GM18517 (cell line): ENCODE results near the gene C14orf180.
"Not testable (repeated sequence)": the region's sequence is repeated elsewhere in the genome, so short reads cannot be mapped to it uniquely, and the experiment has no call there.

ENCODE experiments used
- ATAC-seq: cut with Tn5 transposase; IDR thresholded peaks from one replicate; pipeline ENCODE4 v1.9.1; 2021; ENCODE audit warnings: mild to moderate bottlenecking, moderate library complexity; ENCODE audit not compliant: unreplicated experiment

Gene C14orf180

DNA sequence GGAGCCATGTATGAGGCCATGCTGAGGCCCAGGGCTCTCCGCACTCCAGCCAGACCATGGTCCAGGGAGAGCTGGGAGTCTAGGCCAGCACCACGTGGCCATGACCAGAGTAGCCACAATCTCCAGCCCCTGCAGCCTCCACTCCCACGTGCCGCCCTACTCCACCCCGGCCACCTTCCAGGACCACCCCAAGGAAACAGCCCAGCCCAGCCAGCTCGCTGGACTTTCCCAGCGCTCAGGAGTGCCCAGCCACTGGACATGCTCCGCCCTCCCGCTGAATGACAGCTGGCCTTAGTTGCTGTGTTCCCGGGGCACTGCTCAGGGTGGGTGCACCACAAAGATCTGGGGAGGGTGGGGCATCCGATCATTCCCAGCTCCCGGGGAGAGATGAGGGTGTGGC lies 2.1 kb upstream of the C14orf180 start:
- ATAC-seq: no peak

DNA sequence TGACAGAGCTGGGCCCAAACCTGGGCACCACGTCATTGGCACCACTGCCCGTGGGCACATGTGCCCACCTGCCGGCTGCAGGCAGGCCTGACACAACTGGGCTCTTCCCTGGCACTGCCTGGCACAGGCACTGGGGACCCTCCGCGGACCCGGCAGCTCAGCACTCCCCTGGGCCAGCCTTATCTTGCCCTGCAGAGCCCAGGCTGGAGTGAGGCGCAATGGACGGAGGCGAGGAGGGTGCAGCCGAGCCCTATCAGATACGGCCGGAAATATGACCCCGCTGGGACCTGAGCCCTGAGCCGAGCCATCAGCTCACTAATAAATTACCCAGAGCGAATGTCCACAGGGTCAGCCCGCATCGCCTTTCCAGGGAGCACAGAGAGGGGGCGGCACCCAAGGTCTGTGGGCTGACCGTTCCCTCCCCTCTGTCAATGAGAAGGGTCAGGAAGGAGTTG lies 1.7 kb upstream of the C14orf180 start:
- ATAC-seq: no peak

DNA sequence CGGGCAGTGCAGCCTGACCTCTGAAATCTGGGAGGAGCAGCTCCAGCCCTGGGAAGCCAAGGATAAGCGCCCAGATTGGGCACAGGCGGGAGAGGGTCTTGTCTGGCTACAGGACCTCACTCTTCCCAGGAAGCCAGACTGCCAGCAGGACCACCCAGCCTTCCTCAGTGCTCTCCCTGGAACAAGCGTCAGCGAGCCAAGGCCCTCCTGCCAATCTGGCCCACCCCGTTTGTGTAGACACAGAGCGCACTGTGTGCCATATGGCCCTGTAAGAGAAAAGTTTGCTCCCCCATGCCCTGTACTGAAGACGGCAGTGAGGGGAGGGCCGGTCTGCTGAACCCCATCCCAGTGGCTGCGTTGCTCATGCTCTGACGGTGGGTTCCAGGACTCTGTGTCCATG lies 1.2 kb upstream of the C14orf180 start:
- ATAC-seq: no peak

DNA sequence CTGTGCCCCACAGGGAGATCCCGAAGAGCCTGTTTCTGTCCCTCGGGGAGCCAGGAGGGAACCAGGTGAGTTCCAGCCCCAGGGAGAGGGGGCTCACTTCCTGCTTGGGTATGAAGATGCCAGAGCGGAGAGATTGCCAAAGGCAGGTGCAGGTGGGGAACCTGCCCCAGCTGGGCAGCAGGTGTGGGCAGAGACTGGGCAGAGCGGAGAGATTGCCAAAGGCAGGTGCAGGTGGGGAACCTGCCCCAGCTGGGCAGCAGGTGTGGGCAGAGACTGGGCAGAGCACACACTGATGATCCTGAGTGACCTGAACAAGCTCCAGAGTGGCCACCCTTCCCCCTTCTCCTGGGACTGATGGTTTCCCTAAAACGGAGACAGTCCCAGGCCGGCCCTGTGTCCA lies 375 bp downstream of the C14orf180 start:
- not testable (repeated sequence) for ATAC-seq

DNA sequence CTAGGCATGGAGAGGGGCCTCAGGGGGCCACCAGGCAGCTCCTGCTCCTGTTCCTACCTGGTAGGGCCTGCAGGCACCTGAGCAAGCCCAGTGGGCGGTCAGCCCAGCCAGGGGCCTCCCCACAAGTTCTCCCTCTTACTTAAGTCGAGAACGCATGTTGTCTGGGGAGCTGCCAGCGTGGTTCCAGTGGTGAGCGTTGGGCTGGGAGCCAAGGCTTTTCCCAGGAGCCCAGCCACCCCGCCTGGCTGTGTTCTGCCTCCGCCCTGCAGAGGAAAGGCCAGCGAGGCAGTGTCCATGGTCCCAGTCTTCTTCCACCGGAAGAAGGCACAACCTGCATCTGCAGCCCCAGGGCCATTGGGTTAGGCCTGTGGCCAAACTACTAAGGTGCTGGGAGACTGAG lies 1.4 kb downstream of the C14orf180 start:
- ATAC-seq: no peak

DNA sequence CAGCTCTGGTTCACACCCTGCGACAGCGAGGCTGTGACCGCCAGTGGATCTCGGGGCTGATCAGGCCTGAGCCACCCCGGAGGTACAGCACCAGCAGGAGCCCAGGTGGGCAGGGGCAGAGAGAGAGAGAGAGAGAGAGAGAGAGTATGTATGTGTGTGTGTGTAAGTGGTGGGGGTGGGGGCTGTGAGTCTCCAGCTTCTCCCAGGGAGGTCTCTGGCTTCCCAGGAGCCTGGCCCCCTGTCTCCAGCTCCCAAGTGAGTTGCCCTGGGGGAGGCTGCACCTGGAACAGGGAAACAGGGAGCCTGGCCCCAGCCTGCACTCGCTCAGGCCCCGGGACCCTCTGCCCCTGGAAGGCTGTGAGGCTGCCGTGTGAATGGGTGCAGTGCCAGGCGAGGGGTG lies 2.0 kb downstream of the C14orf180 start:
- ATAC-seq: no peak

DNA sequence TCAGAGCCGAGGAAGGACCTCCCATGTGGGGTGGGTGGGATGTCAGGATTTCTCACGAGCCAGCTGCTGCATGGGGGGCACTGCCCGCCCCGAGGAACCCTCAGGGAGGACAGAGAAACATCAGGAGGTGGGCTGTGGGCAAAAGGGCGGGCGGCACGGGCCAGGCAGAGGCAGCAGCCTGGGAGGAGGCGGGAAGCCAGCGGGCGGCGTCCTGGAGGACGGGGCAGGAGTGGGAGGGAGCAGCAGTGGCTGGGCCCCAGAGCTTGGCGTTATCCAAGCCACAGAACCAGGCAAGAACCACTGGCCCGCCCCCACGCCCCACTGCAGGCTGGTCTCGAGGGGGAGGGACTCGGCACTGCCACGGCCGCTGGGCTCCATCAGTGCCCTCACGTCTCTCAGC lies 2.4 kb downstream of the C14orf180 start:
- ATAC-seq: no peak

DNA sequence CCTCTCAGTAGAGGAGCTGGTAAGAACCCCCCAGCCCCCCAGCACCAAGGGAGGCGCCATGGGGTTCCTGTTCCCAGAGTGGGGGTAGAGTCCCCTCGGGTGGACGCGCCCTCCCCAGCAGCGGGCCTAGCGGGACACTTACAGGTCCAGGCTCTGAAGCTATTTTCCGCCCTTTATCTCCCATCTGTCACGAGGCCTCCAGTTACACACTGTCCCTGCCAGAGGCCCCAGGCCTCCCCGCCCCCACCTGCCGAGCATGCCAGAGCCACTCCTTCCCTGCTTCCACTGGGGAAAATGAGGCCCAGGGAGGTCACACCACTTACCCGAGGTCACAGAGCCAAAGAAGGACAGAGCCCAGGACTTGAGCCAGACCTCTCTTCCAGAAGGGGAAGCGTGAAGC lies 3.1 kb downstream of the C14orf180 start:
- no peak for ATAC-seq

DNA sequence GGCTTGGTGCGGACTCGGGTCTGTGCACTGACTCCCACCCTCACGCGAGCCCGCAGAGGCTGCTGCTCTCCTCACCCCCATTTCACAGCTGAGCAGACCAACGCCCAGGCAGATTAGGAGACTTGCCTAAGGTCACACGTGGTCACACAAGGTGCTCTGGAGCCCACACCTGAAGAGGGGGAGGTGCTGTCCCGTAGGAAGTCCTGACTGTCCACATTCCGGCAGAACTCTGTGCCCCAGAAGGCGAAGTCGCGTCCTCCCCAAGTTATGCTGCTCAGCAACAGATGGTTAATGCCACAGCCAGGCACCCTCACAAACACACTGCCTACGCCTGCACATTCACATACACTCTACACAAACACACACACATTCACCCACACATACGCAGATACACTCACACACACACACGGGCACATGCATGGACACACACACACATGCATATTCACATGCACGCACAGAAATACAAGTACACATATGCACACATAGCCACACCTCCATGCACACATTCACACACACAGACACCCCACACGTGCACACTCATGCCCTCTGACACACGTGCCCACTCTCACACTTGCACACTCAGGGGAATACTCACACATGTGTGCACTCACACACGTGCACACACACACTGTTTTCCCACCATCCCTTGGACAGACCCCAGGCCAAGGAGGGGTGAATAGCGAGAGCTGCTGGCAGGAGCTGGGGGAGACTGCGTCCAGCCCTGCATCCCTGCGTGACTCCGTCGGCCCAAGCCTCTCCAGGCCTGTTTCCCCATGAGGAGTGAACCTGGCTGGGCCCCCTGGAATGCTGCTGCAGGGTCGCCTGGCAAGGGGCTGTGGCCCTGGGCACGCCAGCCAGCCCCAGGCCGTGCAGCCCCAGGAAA lies 4.1 kb downstream of the C14orf180 start:
- ATAC-seq: no peak

DNA sequence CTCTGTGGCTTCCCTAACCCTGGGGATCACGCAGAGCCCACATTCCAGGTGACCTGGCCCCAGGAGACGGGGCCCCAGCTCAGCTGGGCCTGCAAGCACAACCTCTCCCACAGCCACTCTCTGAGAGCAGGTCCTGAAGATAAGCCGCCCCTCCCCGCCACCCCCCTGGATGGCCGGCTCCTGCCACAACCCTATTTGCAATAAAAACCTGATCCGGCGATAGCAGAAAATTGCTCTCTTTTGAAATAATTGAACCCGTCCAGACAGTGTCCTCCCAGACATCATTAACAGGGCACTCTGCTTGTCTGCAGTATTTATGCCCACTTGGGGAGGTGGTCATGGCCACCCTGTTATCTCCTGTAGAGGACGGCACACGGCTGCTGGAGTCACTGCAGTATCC lies 5.0 kb downstream of the C14orf180 start:
- ATAC-seq: no peak

DNA sequence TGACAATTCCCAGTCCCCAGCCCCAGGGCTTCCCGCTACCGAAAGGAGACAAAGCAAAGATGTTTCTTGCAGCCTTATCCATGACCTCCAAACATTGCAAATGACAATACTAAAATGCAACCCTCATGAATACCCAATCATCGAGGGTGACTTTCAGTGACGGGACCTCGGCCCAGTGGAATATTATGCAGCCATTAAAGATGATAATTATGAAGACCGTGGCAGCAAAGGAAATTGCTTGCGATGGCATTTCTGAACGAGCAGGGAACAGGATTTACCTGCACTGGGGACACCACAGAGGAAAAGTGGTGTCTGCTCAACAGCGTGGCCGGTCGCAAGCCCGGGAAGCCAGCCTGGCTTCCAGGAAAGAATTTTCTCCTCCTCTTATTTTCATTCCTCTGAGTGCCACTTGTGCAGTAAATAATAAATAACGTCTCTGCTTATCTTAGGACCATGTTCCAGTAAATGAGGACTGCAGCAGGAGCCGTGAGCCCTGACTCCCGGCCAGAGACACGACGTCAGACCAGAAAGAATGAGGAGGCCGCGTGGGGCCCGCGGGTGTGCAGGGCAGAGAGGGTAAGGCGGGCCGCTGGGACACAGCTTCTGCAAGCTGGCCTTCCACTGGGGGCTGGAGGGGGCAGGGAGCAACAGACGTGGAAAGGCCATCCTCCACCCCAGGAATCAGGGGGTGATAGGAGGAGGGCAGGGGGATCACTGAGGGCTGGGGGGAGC lies 6.6 kb downstream of the C14orf180 start:
- ATAC-seq: no peak

DNA sequence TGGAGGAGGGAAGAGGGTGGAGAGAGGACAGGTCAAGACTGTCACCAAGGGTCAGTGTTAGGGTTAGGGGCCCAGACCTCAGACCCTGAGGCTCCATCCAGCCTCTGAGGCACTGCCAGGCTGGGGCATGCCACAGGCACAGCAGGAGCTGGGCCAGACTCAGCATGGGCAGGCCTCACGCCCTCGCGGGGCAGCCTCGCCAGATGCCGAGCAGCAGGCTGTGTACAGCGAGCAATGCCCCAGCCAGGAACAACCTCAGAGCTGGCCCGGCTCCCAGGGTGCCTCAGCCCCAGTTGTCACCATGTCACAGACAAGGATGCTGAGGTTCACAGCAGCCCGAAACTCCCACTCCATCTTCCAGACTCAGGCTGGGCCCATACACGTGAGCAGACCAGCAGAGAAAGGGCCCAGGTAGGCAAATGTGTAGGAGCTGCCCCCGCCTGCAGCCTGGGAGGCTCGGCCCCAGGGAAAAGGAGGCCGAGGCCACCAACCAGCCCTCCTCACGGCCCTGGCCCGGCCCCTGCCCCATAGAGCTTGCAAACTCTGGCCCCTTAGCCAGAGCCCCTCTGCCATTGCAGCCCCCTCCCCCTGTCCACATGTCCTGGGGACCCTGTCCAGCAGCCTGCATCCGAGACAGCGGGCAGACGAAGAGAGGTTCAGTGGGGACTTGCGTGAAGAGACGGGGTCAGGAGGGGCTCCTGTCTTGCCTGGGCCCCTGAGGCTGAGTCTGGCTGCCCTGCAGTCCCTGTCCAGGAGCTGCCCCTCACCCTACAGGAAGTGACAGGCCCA lies 7.5 kb downstream of the C14orf180 start:
- ATAC-seq: no peak

DNA sequence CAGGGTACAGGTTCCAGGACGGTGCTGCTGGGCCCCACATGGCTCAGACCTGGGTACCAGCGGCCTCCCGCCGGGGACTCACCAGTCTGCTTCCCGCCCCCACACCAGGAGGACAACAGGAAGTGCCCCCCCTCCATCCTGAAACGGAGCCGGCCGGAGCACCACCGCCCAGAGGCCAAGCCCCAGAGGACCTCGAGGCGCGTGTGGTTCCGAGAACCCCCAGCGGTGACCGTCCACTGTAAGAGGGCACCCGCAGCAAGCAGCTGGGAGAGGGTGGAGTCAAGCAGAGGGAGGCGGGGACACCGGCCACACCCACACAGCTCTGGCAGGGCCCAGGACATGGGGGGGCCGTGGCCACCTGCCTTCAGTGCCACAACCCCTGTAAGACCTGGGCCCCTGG lies 8.1 kb downstream of the C14orf180 start:
- no peak for ATAC-seq

DNA sequence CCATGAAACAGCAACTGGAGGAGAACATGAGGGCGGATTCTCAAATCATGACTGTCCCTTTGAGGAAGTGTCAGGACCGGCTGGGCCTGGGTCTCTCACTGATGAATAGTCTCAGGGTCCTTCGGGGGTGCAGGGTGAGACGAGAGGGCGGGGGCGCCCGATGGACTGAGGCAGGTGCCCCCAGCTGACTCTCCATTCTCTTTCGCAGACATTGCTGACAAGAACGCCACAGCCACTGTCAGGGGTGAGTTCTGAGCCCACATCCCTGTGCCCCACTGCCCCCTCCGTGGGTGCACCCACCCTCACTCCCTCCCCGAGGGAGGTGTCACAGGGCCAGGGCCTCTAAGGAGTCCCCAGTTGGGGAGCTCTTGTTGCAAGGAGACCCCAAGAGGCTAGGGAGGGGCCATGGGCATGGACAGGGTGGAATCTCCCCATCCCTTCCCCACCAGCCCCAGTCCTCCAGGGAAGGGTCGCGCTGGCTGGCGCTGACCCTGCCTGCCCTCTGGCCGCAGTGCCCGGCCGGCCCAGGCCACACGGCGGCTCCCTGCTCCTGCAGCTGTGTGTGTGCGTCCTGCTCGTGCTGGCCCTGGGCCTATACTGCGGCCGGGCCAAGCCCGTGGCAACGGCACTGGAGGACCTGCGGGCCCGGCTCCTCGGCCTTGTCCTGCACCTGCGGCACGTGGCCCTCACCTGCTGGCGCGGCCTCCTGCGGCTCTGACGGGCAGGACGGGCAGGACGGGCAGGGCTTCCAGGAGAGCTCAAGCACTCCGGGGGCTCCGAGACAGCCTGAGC lies 8.7 kb downstream of the C14orf180 start:
- no peak for ATAC-seq

DNA sequence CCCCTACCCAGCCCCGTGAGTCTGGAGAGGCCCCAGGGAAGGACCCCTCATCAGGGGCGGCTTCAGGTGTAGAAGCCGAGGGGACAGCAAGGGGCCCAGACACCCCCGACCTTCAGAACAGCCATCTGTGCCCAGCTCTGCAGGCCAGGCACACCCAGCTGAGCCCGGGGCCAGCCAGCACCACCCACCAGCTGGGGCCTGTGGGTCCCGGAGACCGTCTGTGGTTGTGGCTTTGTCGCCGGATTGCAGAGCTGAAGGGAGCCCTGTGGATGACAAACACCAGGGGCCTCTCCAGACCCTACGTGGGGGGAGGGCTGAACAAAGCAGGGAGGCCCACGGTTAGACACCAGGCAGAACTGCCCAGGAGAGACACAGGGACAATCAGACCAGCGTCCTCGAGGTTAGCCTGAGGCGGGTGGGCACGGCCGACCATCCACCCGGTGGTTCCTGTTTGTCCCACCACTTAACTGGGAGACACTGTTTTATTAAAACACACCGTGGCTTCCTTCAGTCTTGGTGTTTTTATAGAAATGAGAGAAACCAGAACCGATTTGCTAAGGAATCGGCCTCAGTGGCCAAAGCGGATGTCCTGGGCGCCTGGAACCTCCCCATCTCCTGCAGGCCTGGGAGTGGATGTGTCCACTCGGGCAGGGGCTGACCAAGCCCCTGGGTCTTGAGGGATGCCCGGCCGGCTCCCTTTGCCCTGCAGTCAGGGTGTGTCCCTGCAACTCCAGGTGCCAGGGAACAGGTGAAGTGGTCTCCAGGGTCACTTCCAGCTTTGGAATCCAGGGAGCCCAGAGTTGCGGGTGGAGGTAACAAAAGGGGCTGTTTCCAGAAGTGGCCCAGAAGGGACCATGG lies 10.0 kb downstream of the C14orf180 start:
- ATAC-seq: no peak

DNA sequence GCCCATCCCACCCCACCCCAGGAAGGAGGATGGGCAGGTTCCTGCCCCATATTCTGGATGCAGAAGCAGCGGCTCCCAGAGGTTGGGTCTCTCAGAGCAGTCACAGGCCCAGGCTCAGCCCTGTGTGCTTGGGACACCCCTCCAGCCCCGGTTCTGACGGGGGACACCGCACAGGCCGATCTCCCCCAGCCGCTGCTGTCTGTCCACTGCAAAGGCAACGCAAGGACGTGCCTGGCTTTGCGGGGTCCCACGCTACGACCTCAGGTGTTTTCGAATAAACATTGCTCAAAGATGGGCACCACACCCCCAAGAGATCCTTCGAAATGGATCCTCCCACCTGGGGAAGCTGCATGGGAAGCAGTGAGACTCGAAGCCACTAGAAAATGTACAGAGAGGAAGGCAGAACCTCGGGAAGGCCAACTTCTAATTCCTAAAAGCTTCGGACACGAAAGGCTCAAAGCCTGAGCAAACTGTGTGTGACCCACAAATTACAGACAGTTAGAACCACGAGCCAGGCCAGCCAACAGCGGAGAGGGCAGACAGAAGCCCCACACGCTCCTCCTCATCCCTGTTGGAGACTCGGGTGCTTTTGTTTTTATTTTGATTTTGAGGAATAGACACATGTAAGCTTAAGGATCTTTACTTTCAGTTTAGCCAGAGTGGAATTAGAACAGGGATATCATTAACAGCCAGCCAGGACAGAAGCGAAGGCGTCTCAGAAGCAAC lies 10.8 kb downstream of the C14orf180 start:
- no peak for ATAC-seq

DNA sequence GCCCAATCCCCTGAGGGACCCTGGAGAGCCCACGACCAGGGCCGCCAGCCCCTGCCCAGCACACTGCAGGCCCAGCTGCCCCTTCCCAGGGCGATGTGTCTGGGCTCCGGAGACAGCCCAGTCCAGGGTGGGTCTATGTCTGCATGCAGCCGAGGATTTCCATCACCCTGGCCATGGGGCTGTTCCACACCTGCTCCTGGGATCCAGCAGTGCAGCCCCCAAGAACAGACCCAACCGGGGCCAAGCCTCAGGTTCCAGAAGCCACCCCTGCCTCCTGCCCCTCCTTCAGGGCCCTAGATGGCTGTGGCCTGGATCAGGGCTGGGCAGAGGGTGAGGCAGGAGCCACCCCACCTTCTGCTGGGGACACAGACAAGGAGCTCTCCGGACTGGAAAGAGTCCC lies 11.5 kb downstream of the C14orf180 start:
- ATAC-seq: no peak

DNA sequence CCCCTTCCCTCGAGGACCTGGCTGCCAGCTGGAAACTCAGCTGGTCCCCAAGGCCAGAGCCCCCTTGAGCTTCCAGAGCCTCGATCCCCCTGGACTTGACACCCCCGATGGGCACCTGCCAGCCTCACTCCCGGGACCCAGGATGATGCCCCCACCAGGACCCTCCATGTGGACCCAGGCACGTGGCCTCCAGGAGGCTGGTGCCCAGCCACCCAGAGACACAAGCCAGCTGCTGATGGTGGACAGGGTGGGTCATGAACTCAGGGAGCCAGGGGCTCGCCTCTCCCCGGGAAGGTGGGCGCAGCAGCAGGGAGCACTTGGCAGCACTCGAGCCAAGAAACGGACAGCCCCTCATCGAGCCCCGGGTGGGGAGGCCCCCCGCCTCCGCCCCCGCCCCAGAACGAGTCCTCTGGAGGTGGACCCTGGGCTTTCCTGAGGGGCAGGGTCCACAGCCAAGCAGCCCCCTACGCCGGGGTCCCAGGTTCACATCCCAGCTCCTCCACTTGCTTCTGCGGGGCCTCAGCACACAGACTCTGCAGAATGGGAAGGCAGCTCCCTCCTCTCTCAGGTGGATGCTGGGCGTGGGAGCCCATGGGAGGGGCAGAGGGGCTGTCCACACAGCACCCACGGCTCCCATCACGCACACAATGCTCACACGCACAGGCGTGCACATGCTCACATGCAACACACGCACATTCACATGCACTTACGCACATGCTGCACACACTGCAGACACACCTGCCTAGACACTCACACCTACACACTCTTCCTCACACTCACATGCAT lies 12.1 kb downstream of the C14orf180 start:
- ATAC-seq: no peak
